Endodermal cell (in vitro differentiated cells): Measurements from ENCODE around the gene STXBP3. TPM values are rescaled to one million over a fixed set of nuclear protein-coding genes. Genes with fewer than 3 reads are reported as not detected.

Source experiments
- DNase-seq: peaks from one replicate; pipeline ENCODE4 v3.0.0-alpha.2; 2017
- H3K27ac ChIP-seq: 2 replicates; pipeline ENCODE4 v1.5.1; 2013; ENCODE audit warnings: mild to moderate bottlenecking, low read depth, low read length, moderate library complexity
- H3K27me3 ChIP-seq: 2 replicates; pipeline ENCODE4 v1.6.1; 2013; ENCODE audit warnings: mild to moderate bottlenecking, low read length, moderate library complexity; ENCODE audit not compliant: insufficient read depth, control insufficient read depth, poor library complexity, severe bottlenecking
- H3K36me3 ChIP-seq: 2 replicates; pipeline ENCODE4 v1.7.0; 2013; ENCODE audit warnings: mild to moderate bottlenecking, low read length, moderate library complexity; ENCODE audit not compliant: control insufficient read depth, insufficient read depth
- H3K4me1 ChIP-seq: one replicate; pipeline ENCODE4 v1.7.0; 2013; ENCODE audit warnings: low read length; ENCODE audit not compliant: control insufficient read depth, insufficient read depth
- H3K4me3 ChIP-seq: 2 replicates; pipeline ENCODE4 v1.5.1; 2013; ENCODE audit warnings: mild to moderate bottlenecking, low read length, moderate library complexity
- H3K9ac ChIP-seq: 2 replicates; pipeline ENCODE4 v1.6.1; 2013; ENCODE audit warnings: mild to moderate bottlenecking, low read length, moderate library complexity; ENCODE audit not compliant: poor library complexity, severe bottlenecking; ENCODE audit errors: extremely low read depth
- H3K9me3 ChIP-seq: 2 replicates; pipeline ENCODE4 v1.6.1; 2013; ENCODE audit warnings: mild to moderate bottlenecking, low read length, moderate library complexity; ENCODE audit not compliant: control insufficient read depth
- H3K27ac Mint-ChIP-seq: 2 replicates; pipeline ENCODE4 v1.8.0; 2020; ENCODE audit warnings: mixed read lengths
- H3K27me3 Mint-ChIP-seq: 2 replicates; pipeline ENCODE4 v1.8.0; 2021; ENCODE audit warnings: mild to moderate bottlenecking, mixed read lengths; ENCODE audit not compliant: insufficient read depth
- H3K36me3 Mint-ChIP-seq: 2 replicates; pipeline ENCODE4 v1.8.0; 2020; ENCODE audit warnings: low read depth, mixed read lengths
- H3K4me1 Mint-ChIP-seq: 2 replicates; pipeline ENCODE4 v1.8.0; 2020; ENCODE audit warnings: mixed read lengths
- H3K4me3 Mint-ChIP-seq: 2 replicates; pipeline ENCODE4 v1.8.0; 2020; ENCODE audit warnings: mild to moderate bottlenecking, moderate library complexity, mixed read lengths
- H3K9me3 Mint-ChIP-seq: 2 replicates; pipeline ENCODE4 v1.8.0; 2020; ENCODE audit warnings: mild to moderate bottlenecking, mixed read lengths
- CTCF ChIP-seq: fragments of 200-600 bp; sonication (generic); conservative IDR thresholded peaks from 2 replicates; pipeline ENCODE4 v1.5.0; 2021; ENCODE audit warnings: antibody characterized with exemption, mild to moderate bottlenecking
- WGBS, 2 experiments: methylation state at CpG; one replicate each; pipeline versions ENCODE4 v1.1.5 to v1.1.7; 2013; ENCODE audit warnings: missing lambda C conversion rate in 2 of 2, mixed read lengths in 1 of 2; ENCODE audit not compliant: insufficient coverage in 1 of 2, insufficient read length in 1 of 2; 5-methylcytosine and 5-hydroxymethylcytosine counted together
- total RNA-seq, 2 donors: library from RNA; stranded (reverse); fragmentation: NEBNext Ultra II Directional in 1 of 2; extraction: Animal tissue kit (Norgen Biotek cat#: 25700) in 1 of 2; gene quantifications; 2 replicates in 1 of 2; 3 replicates in 1 of 2; pipeline ENCODE4 v1.2.1, GENCODE V29; 2021

STXBP3 gene
- total RNA-seq, 2 donors from 2014 or later: 37.4 to 38.5 TPM

GRCh38 chr1:108725906-108726305 is 20.6 kb upstream of the STXBP3 start:
- H3K4me1 Mint-ChIP-seq: no peaks in the 10 kb centered on the region
- Histone ChIP-seq H3K27me3 (no peaks in the 10 kb centered on the region), H3K27ac (no peak overlapping the region), H3K36me3 (no peaks in the 10 kb centered on the region), H3K9me3 (no peaks in the 10 kb centered on the region), H3K9ac (no peak overlapping the region), H3K4me3 (no peak overlapping the region), H3K4me1 (no peaks in the 10 kb centered on the region)
- H3K27ac Mint-ChIP-seq: no peak overlapping the region
- no peaks in the 10 kb centered on the region for H3K9me3 Mint-ChIP-seq
- no peaks in the 10 kb centered on the region for H3K27me3 Mint-ChIP-seq
- H3K4me3 Mint-ChIP-seq: no peak overlapping the region
- DNase-seq: no peak
- H3K36me3 Mint-ChIP-seq: no peaks in the 10 kb centered on the region
- TF ChIP-seq CTCF: no peak
- 87 to 88% methylated on average over 1 of the region's 1 CpG for WGBS, 2 experiments

- no peaks in the 10 kb centered on the region for H3K27me3 ChIP-seq
- Mint-ChIP-seq H3K9me3 (no peaks in the 10 kb centered on the region), H3K36me3 (no peaks in the 10 kb centered on the region), H3K27ac (no peak overlapping the region), H3K27me3 (no peaks in the 10 kb centered on the region), H3K4me3 (no peak overlapping the region), H3K4me1 (no peaks in the 10 kb centered on the region)
- DNase-seq: no peak
- H3K4me3 ChIP-seq: no peak overlapping the region
- no peaks in the 10 kb centered on the region for H3K36me3 ChIP-seq
- H3K9ac ChIP-seq: no peak overlapping the region
- no peak overlapping the region for H3K27ac ChIP-seq
- TF ChIP-seq CTCF: no peak
- 93 to 94% methylated on average over 7 to 8 of the region's 8 CpGs for WGBS, 2 experiments
- no peaks in the 10 kb centered on the region for H3K4me1 ChIP-seq
- no peaks in the 10 kb centered on the region for H3K9me3 ChIP-seq
Measured at GRCh38 chr1:108728327-108728923, 18.0 kb upstream of the STXBP3 start.

DNA sequence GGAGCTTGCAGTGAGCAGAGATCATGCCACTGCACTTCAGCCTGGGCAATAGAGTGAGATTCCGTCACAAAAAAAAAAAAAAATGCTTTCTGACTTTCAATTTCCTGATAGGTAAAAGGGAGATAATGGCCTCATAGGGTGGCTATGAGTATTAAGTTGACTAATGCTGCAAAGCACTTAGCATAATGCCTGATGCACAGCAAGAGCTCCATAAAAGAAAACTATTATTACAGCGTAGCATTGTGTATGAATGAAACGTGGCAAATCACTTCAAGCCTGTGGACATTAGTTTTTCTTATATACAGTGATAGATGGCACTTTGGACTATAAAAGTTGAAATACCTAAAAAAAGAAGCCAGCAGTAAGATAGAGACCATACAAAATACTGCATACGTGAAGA is 17.0 kb upstream of the STXBP3 start:
- no peaks in the 10 kb centered on the region for H3K9me3 Mint-ChIP-seq
- Histone ChIP-seq H3K4me1 (no peaks in the 10 kb centered on the region), H3K27me3 (no peaks in the 10 kb centered on the region), H3K27ac (no peak overlapping the region), H3K36me3 (no peaks in the 10 kb centered on the region), H3K4me3 (no peak overlapping the region), H3K9ac (no peak overlapping the region), H3K9me3 (no peaks in the 10 kb centered on the region)
- H3K36me3 Mint-ChIP-seq: no peaks in the 10 kb centered on the region
- no peak overlapping the region for H3K27ac Mint-ChIP-seq
- H3K4me3 Mint-ChIP-seq: no peak overlapping the region
- H3K27me3 Mint-ChIP-seq: no peaks in the 10 kb centered on the region
- WGBS, 2 experiments: 96 to 98% methylated on average over 4 of the region's 4 CpGs
- TF ChIP-seq CTCF: no peak
- no peak for DNase-seq
- H3K4me1 Mint-ChIP-seq: no peaks in the 10 kb centered on the region
